HepG2 (cell line): ENCODE data around the gene SYNE2. TPM values are rescaled to one million over a fixed set of nuclear protein-coding genes. Genes with fewer than 3 reads are reported as not detected.

ENCODE experiments used
- ATAC-seq: fragments of 200-7000 bp; cut with Tn5 transposase; 3 replicates; pipeline ENCODE4 v1.9.1; 2020; ENCODE audit warnings: mild to moderate bottlenecking, moderate library complexity
- BruUV-seq: library from RNA; stranded (reverse); fragments of 400-500 nt; replicated peaks from 2 replicates; lab custom pipeline; 2021; lab: Mats Ljungman, UMichigan
- CTCF ChIA-PET: fragments of 300-600 bp; formaldehyde crosslinking; extraction: SDS; loops from one replicate; lab custom pipeline; 2021; ENCODE audit warnings: low total read pairs, inconsistent platforms, low intra/inter-chr PET ratio; lab: Yijun Ruan, JAX
- POLR2A ChIA-PET: fragments of 350-600 bp; sonication (Branson Sonifier 250); formaldehyde crosslinking; loops from one replicate; lab custom pipeline; 2020; ENCODE audit warnings: antibody characterized with exemption, inconsistent platforms; lab: Yijun Ruan, JAX
- DNase-seq: peaks from one replicate; pipeline ENCODE4 v3.0.0-alpha.2; 2015; ENCODE audit warnings: low spot score
- FAIRE-seq: peaks from 3 replicates; lab custom pipeline; 2011; peaks lifted over from hg19 to GRCh38; lab: Jason Lieb, UNC
- H2AFZ ChIP-seq: one replicate; pipeline ENCODE4 v1.6.1; 2011; ENCODE audit warnings: low read length, inconsistent platforms
- H3K27ac ChIP-seq: fragments of 300-600 bp; 3 replicates; pipeline ENCODE4 v1.8.0; 2011; ENCODE audit warnings: mixed run types, mild to moderate bottlenecking, mixed read lengths, low read length, inconsistent platforms; ENCODE audit not compliant: insufficient read depth; ENCODE audit errors: extremely low read length
- H3K27me3 ChIP-seq, 2 experiments: fragments of 200-600 bp in 1 of 2; 2 replicates in 1 of 2; 3 replicates in 1 of 2; pipeline versions ENCODE4 v1.6.0 to v1.8.0; 2011; ENCODE audit warnings: low read length in 2 of 2, mild to moderate bottlenecking in 2 of 2, moderate library complexity in 2 of 2, inconsistent platforms in 1 of 2; ENCODE audit not compliant: insufficient read depth in 2 of 2, control insufficient read depth in 1 of 2
- H3K36me3 ChIP-seq, 2 experiments: fragments of 200-600 bp in 1 of 2; replicated peaks in 1 of 2; 2 replicates in 1 of 2; 3 replicates in 1 of 2; pipeline versions ENCODE4 v1.5.1 to v1.8.0; 2011; ENCODE audit warnings: low read length in 2 of 2, inconsistent platforms in 1 of 2; ENCODE audit not compliant: insufficient read depth in 2 of 2, control insufficient read depth in 1 of 2
- H3K4me1 ChIP-seq: 2 replicates; pipeline ENCODE4 v1.5.1; 2012; ENCODE audit warnings: low read length, inconsistent platforms; ENCODE audit not compliant: insufficient read depth
- H3K4me2 ChIP-seq: 2 replicates; pipeline ENCODE4 v1.6.0; 2011; ENCODE audit warnings: low read depth, low read length, inconsistent platforms
- H3K4me3 ChIP-seq, 3 experiments: fragments of 200-600 bp in 1 of 3; sonication (generic), shearing (Covaris generic) in 1 of 3; replicated peaks in 1 of 3; 2 replicates each; pipeline ENCODE4 v1.5.1; 2011 to 2016; ENCODE audit warnings: low read length in 3 of 3, inconsistent platforms in 2 of 3, low read depth in 2 of 3, mild to moderate bottlenecking in 2 of 3, control low read depth in 1 of 3, mixed read lengths in 1 of 3; ENCODE audit not compliant: insufficient read depth in 1 of 3
- H3K79me2 ChIP-seq: one replicate; pipeline ENCODE4 v1.6.1; 2011; ENCODE audit warnings: low read length, inconsistent platforms; ENCODE audit not compliant: insufficient read depth
- H3K9ac ChIP-seq: 2 replicates; pipeline ENCODE4 v1.6.0; 2011; ENCODE audit warnings: mild to moderate bottlenecking, low read depth, low read length, inconsistent platforms; ENCODE audit not compliant: insufficient read depth
- H3K9me3 ChIP-seq: 2 replicates; pipeline ENCODE4 v1.5.1; 2012; ENCODE audit warnings: mild to moderate bottlenecking, low read length
- H4K20me1 ChIP-seq: 2 replicates; pipeline ENCODE4 v1.6.0; 2011; ENCODE audit warnings: inconsistent platforms, mild to moderate bottlenecking, low read length, moderate library complexity; ENCODE audit not compliant: insufficient read depth
- AKNA ChIP-seq: sonication (generic); formaldehyde crosslinking; IDR thresholded peaks from 2 replicates; pipeline ENCODE4 v1.4.0; 2020; ENCODE audit warnings: missing genetic modification reagents, borderline replicate concordance
- CCDC6 ChIP-seq: sonication (generic); formaldehyde crosslinking; IDR thresholded peaks from 2 replicates; pipeline ENCODE4 v1.8.1; 2022; ENCODE audit warnings: mild to moderate bottlenecking, missing genetic modification reagents, moderate library complexity
- GATAD1 ChIP-seq: IDR thresholded peaks from 2 replicates; pipeline ENCODE4 v1.6.1; 2016; ENCODE audit warnings: missing genetic modification reagents, missing compliant biosample characterization
- HDAC6 ChIP-seq: fragments of 200-600 bp; sonication (generic); IDR thresholded peaks from 2 replicates; pipeline ENCODE4 v1.7.0; 2017; ENCODE audit warnings: mild to moderate bottlenecking, antibody characterized with exemption, low read length, low read depth
- HOXA9 ChIP-seq: sonication (generic); formaldehyde crosslinking; IDR thresholded peaks from 2 replicates; pipeline ENCODE4 v1.8.1; 2022; ENCODE audit warnings: missing genetic modification reagents, mild to moderate bottlenecking, moderate library complexity, borderline replicate concordance
- KLF6 ChIP-seq: IDR thresholded peaks from 2 replicates; pipeline ENCODE4 v1.8.0; 2016; ENCODE audit warnings: missing biosample characterization, missing genetic modification reagents
- MAFG ChIP-seq: sonication (generic); formaldehyde crosslinking; IDR thresholded peaks from 2 replicates; pipeline ENCODE4 v1.5.1; 2020; ENCODE audit warnings: mild to moderate bottlenecking, missing genetic modification reagents
- NFRKB ChIP-seq: fragments of 450-650 bp; IDR thresholded peaks from 2 replicates; pipeline ENCODE4 v1.6.1; 2017
- RNF2 ChIP-seq: fragments of 450-650 bp; conservative IDR thresholded peaks from 2 replicates; pipeline ENCODE4 v1.6.1; 2016; ENCODE audit warnings: low read depth
- YEATS2 ChIP-seq: sonication (generic); formaldehyde crosslinking; IDR thresholded peaks from 2 replicates; pipeline ENCODE4 v1.4.0; 2020; ENCODE audit warnings: missing genetic modification reagents, borderline replicate concordance
- ZNF207 ChIP-seq: fragments of 450-650 bp; IDR thresholded peaks from 2 replicates; pipeline ENCODE4 v1.6.1; 2016; ENCODE audit warnings: antibody characterized with exemption, borderline replicate concordance
- ZNF619 ChIP-seq: sonication (generic); formaldehyde crosslinking; IDR thresholded peaks from 2 replicates; pipeline ENCODE4 v1.4.0; 2020; ENCODE audit warnings: mild to moderate bottlenecking, missing genetic modification reagents
- WGBS: methylation state at CpG from one replicate; pipeline ENCODE4 v1.1.6; 2017; ENCODE audit warnings: low lambda C conversion rate; 5-methylcytosine and 5-hydroxymethylcytosine counted together
- in situ Hi-C: cut with HindIII; loops from 2 replicates; pipeline ENCODE4 v1.10.0; 2017; ENCODE audit warnings: low pct_unique_long_range_greater_than_20kb; ENCODE audit not compliant: extremely low pct_ligation_motif_present
- intact Hi-C: fragments of 100-400 bp; cut with micrococcal nuclease; formaldehyde crosslinking; loops from one replicate; pipeline ENCODE4 v1.10.0; 2022; ENCODE audit not compliant: unreplicated experiment
- polyA plus RNA-seq, 8 experiments: library from polyadenylated mRNA; depleted of rRNA in 3 of 8; stranded (reverse) in 7 of 8; unstranded in 1 of 8; fragments of >200 nt; fragmentation: Illumina TruSeq in 4 of 8; extraction: Trizol in 4 of 8; gene quantifications; 2 replicates each; pipeline versions ENCODE4 v1.2.1 to v1.2.3, GENCODE V29; 2011 to 2016; ENCODE audit warnings: low read depth in 4 of 8, missing spikeins in 1 of 8, mixed read lengths in 1 of 8; ENCODE audit not compliant: insufficient read depth in 1 of 8
- total RNA-seq, 5 experiments: library from RNA; depleted of rRNA; stranded (reverse); fragments of >200 nt; fragmentation: Illumina TruSeq; extraction: Trizol; gene quantifications; 2 replicates each; pipeline ENCODE4 v1.2.3, GENCODE V29; 2016; ENCODE audit warnings: low read depth in 1 of 5
- TF ChIP-seq, protein P1 (sequence below): sonication (generic); formaldehyde crosslinking; IDR thresholded peaks from 2 replicates; pipeline ENCODE4 v1.9.0; 2022; ENCODE audit warnings: missing genetic modification reagents, mild to moderate bottlenecking, borderline replicate concordance
- TF ChIP-seq, protein P2 (sequence below): sonication (generic); formaldehyde crosslinking; IDR thresholded peaks from 2 replicates; pipeline ENCODE4 v1.4.0; 2020; ENCODE audit warnings: missing genetic modification reagents

The SYNE2 gene
- total and polyA plus RNA-seq, 2 of the 13 experiments (the other 11 are each of a cell fraction or from before 2014, with no cell fraction given): 6.2 to 13.3 TPM

DNA sequence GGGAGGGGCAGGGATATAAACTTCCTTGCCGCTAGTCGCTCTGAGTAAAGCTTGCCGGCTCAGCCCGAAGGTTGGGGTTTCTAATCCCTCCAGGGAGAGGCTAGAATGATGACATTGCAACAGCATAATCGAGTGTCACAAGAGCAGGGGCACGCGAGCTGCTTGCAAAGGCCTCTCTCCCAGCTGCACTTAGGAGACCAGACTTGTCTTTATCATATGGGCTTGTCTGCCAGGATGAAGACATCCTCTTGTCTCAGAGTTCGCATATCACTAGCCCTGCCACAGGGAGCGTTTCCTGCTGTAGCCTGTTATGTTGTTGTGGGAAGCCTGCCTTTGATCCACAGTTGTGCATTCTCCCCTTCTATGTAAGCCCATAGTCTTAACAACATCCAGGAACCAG is 261.4 kb downstream of the SYNE2 start:
- Histone ChIP-seq H3K79me2 (no peaks in the 10 kb centered on the region), H3K9ac (no peak overlapping the region), H3K36me3 (no peaks in the 10 kb centered on the region), H3K4me2 (no peak overlapping the region), H3K27ac (no peak overlapping the region), H3K4me3 (no peak overlapping the region), H4K20me1 (no peaks in the 10 kb centered on the region), H3K4me1 (no peaks in the 10 kb centered on the region), H3K27me3 (no peaks in the 10 kb centered on the region), H3K9me3 (no peaks in the 10 kb centered on the region), H2AFZ (no peak overlapping the region)
- intact Hi-C loops: no loop called here
- TF ChIP-seq YEATS2 (no peak), MAFG (CRISPR knock-in tag) (no peak), AKNA (CRISPR knock-in tag) (no peak), HOXA9 (no peak), CCDC6 (no peak), KLF6 (CRISPR knock-in tag) (no peak), ZNF207 (no peak), NFRKB (no peak), GATAD1 (no peak), RNF2 (no peak), HDAC6 (no peak), ZNF619 (CRISPR knock-in tag) (no peak)
- TF ChIP-seq, protein P1, sequence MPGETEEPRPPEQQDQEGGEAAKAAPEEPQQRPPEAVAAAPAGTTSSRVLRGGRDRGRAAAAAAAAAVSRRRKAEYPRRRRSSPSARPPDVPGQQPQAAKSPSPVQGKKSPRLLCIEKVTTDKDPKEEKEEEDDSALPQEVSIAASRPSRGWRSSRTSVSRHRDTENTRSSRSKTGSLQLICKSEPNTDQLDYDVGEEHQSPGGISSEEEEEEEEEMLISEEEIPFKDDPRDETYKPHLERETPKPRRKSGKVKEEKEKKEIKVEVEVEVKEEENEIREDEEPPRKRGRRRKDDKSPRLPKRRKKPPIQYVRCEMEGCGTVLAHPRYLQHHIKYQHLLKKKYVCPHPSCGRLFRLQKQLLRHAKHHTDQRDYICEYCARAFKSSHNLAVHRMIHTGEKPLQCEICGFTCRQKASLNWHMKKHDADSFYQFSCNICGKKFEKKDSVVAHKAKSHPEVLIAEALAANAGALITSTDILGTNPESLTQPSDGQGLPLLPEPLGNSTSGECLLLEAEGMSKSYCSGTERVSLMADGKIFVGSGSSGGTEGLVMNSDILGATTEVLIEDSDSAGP (CRISPR knock-in tag): no peak
- TF ChIP-seq, protein P2, sequence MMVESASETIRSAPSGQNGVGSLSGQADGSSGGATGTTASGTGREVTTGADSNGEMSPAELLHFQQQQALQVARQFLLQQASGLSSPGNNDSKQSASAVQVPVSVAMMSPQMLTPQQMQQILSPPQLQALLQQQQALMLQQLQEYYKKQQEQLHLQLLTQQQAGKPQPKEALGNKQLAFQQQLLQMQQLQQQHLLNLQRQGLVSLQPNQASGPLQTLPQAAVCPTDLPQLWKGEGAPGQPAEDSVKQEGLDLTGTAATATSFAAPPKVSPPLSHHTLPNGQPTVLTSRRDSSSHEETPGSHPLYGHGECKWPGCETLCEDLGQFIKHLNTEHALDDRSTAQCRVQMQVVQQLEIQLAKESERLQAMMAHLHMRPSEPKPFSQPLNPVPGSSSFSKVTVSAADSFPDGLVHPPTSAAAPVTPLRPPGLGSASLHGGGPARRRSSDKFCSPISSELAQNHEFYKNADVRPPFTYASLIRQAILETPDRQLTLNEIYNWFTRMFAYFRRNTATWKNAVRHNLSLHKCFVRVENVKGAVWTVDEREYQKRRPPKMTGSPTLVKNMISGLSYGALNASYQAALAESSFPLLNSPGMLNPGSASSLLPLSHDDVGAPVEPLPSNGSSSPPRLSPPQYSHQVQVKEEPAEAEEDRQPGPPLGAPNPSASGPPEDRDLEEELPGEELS (CRISPR knock-in tag): no peak
- 95% methylated on average over 8 of the region's 9 CpGs for WGBS
- in situ Hi-C loops: no loop called here
- ATAC-seq (no peak), DNase-seq (no peak), FAIRE-seq (no peak)
- ChIA-PET POLR2A (no interaction called here), CTCF (no interaction called here)
- BruUV-seq: no TSS peak
